Measurements from ENCODE around the gene CHCHD4.
A peak's percentile ranks its signal among the peaks of the same experiment; 100 is the strongest.

CHCHD4 gene

GRCh38 chr3:14151471-14152083 lies 26.9 kb upstream of the CHCHD4 start:
- ChIA-PET CTCF (no interaction called here), POLR2A (ENCODE audit: low non-redundant PET) (no interaction called here)
- peak overlapping the region; percentile 56 for H3K27ac ChIP-seq
- TF ChIP-seq CTCF (conservative IDR thresholded peaks at IDR 0.05; ENCODE audit: low read depth), result no peak
- DNase-seq (ENCODE audit: low spot score), result no peak

- peak overlapping the region; percentile 56 for H3K27ac ChIP-seq
- POLR2A ChIA-PET (ENCODE audit: low non-redundant PET), result no interaction called here
- no peak for DNase-seq (ENCODE audit: low spot score)
- no peak for TF ChIP-seq CTCF (conservative IDR thresholded peaks at IDR 0.05; ENCODE audit: low read depth)
- CTCF ChIA-PET, result no interaction called here
These were observed 26.0 kb upstream of the CHCHD4 start for GRCh38 chr3:14150491-14151230.

GRCh38 chr3:14150078-14150477 lies 25.4 kb upstream of the CHCHD4 start:
- CTCF ChIA-PET, result no interaction called here
- peak overlapping the region; percentile 56 for H3K27ac ChIP-seq
- no peak for DNase-seq (ENCODE audit: low spot score)
- no peak for TF ChIP-seq CTCF (conservative IDR thresholded peaks at IDR 0.05; ENCODE audit: low read depth)
- POLR2A ChIA-PET (ENCODE audit: low non-redundant PET), result no interaction called here

- no peak for DNase-seq (ENCODE audit: low spot score)
- H3K27ac ChIP-seq, result peak overlapping the region; percentile 97
- ChIA-PET POLR2A (ENCODE audit: low non-redundant PET) (no interaction called here), CTCF (interaction anchor here (0.6 kb wide), 1 partner anchor 8 kb away, joined by 3 read pairs; no protein-coding TSS in a partner anchor)
- TF ChIP-seq CTCF (conservative IDR thresholded peaks at IDR 0.05; ENCODE audit: low read depth), result no peak
These were observed 23.6 kb upstream of the CHCHD4 start for GRCh38 chr3:14148041-14148985.

- DNase-seq (ENCODE audit: low spot score), result no peak
- POLR2A ChIA-PET (ENCODE audit: low non-redundant PET), result no interaction called here
- TF ChIP-seq CTCF (conservative IDR thresholded peaks at IDR 0.05; ENCODE audit: low read depth), result no peak
- H3K27ac ChIP-seq, result peak overlapping the region; percentile 97
- CTCF ChIA-PET, result no interaction called here
These were observed 22.9 kb upstream of the CHCHD4 start for GRCh38 chr3:14147617-14148016.

- no peak for TF ChIP-seq CTCF (conservative IDR thresholded peaks at IDR 0.05; ENCODE audit: low read depth)
- DNase-seq (ENCODE audit: low spot score), result no peak
- CTCF ChIA-PET, result no interaction called here
- peak overlapping the region; percentile 97 for H3K27ac ChIP-seq
- POLR2A ChIA-PET (ENCODE audit: low non-redundant PET), result no interaction called here
These were observed 22.4 kb upstream of the CHCHD4 start for GRCh38 chr3:14147066-14147435.
